GM21786 (cell line): ENCODE results near the gene CPNE2.
A peak's percentile ranks its signal among the peaks of the same experiment; 100 is the strongest.
"Not testable (repeated sequence)": the region's sequence is repeated elsewhere in the genome, so short reads cannot be mapped to it uniquely, and the experiment has no call there.

ENCODE experiments used
- ATAC-seq: cut with Tn5 transposase; IDR thresholded peaks from one replicate; pipeline ENCODE4 v1.9.1; 2021; ENCODE audit not compliant: unreplicated experiment

CPNE2 gene

GRCh38 chr16:57166951-57167350 lies 74.6 kb downstream of the CPNE2 start:
- ATAC-seq, result no peak

DNA sequence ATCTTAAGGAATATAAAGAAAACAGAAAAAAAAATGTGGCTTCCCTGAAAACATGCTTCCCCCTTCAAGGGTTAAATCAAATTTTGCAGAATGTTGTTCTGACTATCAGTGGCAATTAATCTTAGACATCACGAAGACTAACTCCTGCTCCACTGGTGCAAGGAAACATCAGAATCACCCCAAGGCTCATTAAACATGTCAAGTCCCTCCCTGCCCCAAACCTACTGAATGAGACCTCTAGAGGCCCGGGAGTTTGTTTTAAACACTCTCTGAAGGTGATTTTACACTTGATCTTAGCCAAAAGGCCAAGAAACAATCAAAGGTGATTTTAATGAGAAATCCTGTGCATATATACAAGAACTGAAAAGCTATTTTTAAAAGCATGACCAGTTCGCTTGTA lies 75.2 kb downstream of the CPNE2 start:
- no peak for ATAC-seq

DNA sequence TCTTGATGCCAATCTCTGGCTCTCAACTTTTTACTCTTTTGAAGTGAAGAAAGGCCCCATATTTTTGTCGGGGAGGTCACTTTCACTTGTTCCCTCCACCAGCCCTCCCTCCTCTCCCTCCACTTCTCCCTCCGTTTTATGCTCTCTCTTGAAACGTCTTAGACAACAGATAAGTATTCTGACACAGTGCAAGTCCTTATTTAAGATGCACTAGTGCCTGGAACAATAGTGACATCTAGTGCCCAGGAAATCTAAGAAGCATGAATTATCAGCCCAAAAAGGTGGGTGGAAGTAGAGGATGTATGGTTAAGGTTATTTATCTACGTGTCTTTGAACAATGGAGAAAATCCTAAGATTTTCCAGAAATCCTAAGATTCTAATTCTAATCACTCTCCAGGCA lies 75.6 kb downstream of the CPNE2 start:
- ATAC-seq, result no peak

- no peak for ATAC-seq
Observed at GRCh38 chr16:57169327-57169726, 76.9 kb downstream of the CPNE2 start.

DNA sequence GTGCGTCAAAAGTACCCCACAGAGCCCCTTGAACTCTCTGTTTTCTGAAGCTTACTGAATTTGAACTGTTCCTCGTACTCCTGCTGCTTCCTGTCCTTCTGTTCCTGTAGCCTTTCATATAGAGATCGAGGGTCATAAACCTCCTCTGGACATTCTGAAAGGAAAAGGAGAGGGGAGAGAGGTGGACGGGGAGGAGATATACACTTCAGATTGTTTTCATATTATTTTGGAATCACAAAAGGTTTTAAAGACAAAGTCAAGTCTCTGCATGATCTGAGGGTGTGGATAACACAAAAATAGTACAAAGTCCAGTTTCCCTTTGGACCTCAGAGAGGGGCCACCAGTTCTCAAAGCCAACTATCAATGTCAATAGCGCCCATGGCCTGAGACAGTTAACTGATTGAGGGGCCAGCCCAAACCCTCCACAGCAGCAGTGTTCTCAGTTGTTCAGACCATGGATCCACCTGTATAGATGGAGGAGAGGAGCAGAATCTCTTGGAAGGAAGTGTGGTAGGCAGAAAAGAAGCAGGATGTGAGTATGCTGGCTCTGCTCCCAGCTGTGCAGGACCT lies 80.4 kb downstream of the CPNE2 start:
- no peak for ATAC-seq

GRCh38 chr16:57175896-57176295 lies 83.5 kb downstream of the CPNE2 start:
- ATAC-seq, result no peak

DNA sequence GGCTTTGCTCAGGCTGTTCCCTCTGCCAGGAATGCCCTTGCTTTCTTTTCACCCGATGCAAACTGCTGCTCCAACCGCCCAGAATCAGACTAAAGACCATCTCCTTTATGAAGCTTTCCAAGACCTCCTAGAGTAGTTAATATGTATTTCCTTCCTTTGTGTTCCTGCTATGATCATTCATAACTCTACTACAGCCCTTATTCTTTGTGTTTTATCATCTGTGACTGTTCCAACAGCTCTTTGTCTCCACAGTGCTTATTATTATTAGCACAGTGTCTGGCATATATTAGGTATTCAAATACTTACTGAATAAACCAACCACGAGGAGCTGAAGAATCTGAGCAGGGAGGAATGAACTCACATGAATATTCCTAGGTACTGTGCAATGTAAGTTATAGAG lies 85.8 kb downstream of the CPNE2 start:
- no peak for ATAC-seq

DNA sequence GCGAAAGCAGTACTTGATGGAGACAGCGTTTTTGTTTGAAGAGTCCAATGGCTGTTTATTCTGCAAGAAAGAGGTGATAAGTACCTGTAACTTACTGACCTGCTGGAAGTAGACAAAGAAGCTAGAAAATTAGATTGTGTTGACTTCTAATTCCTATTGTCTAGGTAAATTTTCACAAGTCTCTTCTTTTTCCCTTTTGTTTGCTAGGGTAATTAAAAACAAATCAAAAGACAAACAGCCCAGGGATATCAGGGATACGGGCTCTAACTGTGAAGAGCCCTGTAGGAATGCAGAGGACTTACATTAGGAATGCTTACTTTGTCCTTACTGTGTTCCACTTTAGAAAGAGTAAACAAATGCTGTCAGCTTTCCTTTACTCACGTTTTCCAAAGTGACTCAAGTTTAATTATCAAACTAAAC lies 86.4 kb downstream of the CPNE2 start:
- no peak for ATAC-seq

DNA sequence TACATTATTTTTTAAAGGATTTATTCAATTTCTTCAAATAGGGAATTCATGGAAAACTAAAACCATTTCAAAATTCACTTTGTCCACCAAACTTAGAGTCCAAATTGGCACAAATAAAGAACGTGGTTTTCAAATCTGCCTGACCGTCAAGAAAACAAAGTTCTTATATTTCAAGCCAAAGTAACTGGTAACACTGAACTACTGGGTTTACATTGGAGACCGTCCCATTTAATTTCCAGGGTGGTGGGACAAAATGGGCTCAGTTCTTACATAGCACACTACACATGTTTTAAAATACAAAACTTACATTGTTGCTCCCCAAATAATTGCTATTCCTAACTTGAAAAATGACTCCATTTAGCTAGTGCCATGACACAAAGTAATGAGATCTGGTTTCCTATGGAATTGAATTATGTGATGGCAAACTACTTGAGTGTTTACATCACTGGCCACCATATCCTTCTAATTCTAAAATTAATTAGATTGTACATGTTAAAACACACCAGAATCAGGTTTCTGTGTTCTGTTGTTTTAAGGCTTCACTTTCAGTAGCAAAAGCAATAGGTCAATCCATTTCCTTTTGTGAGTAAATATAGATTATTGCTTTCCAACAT lies 86.9 kb downstream of the CPNE2 start:
- ATAC-seq, result no peak

- no peak for ATAC-seq
Observed at GRCh38 chr16:57184113-57184512, 91.7 kb downstream of the CPNE2 start.

DNA sequence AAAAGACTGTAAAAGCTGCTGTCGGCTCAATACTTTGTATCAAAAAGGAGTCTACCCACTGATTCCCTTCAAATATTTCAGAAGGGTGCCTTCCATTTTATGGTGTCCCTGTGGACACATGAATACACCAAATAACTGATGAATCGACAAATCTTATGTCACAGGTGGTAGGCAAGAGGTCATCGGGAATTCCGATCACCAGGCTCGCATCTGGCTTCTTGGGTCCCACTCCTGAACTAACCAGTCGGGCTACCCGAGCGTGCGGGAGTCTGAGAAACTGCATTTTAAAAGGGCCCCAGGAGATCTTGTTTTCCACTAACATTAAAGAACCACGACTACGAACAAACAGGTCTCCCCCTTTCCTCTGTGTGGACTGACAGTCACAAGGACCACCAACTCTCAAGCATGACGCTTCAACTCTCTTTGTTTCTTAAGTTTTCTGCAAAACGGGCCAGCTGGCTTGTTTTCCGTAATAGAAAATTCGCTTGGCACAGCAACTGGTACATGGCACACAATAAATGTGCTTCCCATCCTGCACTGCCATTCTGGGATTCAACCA lies 92.6 kb downstream of the CPNE2 start:
- ATAC-seq, result no peak

- ATAC-seq, result peak; percentile 20
Observed at GRCh38 chr16:57185446-57185944, 93.1 kb downstream of the CPNE2 start.

DNA sequence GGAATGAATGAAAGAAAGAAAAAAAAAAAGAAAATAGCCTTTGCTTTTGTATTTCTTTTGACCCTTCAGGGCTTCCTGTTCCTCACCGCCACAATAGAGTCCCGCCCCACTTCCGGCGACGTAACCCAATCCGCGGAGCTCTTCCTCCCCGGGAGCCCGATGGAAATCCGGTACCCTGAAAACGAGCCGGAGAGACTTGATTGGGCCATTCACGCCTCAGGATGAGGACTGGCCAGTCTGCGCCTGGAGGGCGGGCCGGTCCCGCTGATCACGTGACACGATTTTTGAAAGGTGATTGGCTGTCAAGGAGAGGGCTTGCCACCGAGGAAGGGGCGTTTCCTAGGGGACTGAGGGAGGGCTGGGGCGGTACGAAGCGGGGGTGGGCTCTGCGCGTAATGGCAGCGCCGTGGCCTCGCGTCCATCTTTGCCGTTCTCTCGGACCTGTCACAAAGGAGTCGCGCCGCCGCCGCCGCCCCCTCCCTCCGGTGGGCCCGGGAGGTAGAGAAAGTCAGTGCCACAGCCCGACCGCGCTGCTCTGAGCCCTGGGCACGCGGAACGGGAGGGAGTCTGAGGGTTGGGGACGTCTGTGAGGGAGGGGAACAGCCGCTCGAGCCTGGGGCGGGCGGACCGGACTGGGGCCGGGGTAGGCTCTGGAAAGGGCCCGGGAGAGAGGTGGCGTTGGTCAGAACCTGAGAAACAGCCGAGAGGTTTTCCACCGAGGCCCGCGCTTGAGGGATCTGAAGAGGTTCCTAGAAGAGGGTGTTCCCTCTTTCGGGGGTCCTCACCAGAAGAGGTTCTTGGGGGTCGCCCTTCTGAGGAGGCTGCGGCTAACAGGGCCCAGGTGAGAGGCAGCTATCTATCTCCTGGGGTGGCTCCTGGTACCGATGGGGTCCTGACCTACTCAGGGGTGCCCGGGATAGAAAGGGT lies 93.8 kb downstream of the CPNE2 start, which contains the start of the genes PSME3IP1 and RSPRY1:
PSME3IP1 (minus strand) TSS at position 95 of the 927 bp plus-strand sequence. CDS start 12,185 bp downstream, outside the sequence.
RSPRY1 (plus strand) TSS at position 385 of the 927 bp plus-strand sequence. CDS start 18,330 bp downstream, outside the sequence.
- peak; percentile 86 for ATAC-seq

GRCh38 chr16:57186872-57187854 lies 94.8 kb downstream of the CPNE2 start:
- ATAC-seq, result no peak

GRCh38 chr16:57187902-57188710 lies 95.7 kb downstream of the CPNE2 start:
- not testable (repeated sequence) for ATAC-seq

DNA sequence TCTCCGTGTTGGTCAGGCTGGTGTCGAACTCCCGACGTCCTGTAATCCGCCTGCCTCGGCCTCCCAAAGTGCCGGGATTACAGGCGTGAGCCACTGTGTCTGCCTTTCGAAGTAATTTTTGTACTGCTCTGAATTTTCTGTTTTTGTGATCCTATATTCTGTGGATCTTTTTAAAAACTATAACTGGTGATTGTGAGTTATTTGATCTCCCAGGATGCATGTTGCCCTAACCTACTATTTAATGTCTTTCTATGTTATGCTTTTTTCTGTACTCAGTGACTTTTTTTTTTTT lies 96.3 kb downstream of the CPNE2 start:
- no peak for ATAC-seq

DNA sequence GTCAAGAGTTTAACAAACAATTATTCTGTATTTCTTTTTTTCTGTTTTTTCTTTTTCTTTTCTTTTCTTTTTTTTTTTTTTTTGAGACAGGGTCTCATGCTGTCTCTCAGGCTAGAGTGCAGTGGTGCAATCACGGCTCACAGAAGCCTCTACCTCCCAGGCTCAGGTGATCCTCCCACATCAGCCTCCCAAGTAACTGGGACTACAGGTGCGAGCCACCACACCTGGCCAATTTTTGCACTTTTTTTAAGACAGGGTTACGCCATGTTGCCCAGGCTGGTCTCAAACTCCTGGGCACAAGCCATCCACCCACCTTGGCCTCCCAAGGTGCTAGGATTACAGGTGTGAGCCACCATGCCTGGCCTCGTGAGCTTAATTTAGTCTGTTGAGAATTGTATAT lies 97.1 kb downstream of the CPNE2 start:
- not testable (repeated sequence) for ATAC-seq

DNA sequence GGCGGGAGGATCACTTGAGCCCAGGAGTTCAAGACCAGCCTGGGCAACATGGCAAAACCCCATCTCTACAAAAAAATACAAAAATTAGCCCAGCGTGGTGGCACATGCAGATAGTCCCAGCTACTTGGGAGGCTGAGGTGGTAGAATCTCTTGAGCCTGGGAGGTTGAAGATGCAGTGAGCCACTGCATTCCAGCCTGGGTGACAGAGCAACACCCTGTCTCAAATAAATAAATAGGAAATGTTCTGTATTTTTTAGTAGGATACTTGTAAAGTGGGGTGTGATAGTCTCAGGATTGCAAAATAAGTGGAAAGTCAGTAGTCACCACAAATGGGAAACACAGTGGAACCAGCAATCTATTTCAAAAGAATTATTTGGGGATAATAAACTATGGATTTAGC lies 97.8 kb downstream of the CPNE2 start:
- no peak for ATAC-seq

- ATAC-seq, result no peak
Observed at GRCh38 chr16:57191056-57191571, 98.7 kb downstream of the CPNE2 start.
